8988T (cell line): Measurements from ENCODE around the gene SLC10A7.
"Not testable (repeated sequence)": the region's sequence is repeated elsewhere in the genome, so short reads cannot be mapped to it uniquely, and the experiment has no call there.

Experiments used
- DNase-seq: peaks from one replicate; pipeline ENCODE4 v3.0.0; 2011

Gene SLC10A7

DNA sequence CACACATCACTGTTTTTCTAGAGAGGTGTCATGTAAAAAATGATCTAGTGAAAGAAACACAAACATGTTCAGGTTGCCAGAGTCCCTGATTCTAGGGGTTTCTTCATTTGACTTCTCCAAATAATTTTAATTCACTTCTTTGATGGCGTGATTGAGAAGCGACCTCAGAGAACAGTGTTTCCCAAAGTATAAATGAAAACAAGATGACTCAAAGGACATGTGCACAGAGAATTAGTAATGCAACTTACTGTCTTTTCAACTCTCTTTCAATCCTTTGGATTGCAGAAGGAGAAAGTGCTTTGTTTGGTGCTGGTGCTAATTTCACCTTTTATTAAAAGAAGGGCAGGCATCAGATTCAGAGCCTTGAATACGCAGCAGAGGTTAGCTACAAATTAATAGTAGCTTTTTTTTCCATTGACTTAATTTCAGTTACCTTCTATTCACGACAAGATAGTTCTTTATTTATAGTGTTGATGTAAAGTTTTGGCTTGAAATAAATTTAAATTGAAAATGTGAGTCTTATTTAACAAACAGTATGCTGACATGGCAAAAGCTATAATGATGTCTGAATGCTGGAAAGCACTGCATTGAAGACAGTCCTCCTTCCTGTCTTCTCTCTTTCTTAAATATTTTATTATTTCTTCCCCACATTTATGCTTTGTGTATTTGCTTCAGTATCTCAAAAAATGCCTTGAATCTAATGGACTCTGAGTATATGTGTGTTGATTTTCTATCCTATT, 85.1 kb downstream of the SLC10A7 start:
- DNase-seq, result no peak

DNA sequence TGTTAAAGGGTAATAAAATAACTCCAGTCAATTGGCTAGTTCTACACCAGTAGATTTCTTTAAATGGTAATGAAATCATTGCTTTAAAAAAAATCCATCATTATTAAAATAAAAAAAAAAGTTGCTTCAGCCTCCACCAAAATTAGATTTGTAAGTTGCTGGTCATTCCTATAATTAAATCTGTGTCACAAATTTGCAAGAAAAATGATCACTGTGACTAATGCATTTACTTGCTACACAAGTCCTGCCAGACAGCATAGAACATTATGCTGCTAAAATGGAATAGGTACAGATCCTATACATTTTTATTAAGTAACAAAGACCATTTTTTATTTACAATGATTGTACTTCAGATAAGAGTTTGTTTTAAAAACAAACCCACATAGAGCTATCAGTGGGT, 85.8 kb downstream of the SLC10A7 start:
- DNase-seq, result no peak

DNA sequence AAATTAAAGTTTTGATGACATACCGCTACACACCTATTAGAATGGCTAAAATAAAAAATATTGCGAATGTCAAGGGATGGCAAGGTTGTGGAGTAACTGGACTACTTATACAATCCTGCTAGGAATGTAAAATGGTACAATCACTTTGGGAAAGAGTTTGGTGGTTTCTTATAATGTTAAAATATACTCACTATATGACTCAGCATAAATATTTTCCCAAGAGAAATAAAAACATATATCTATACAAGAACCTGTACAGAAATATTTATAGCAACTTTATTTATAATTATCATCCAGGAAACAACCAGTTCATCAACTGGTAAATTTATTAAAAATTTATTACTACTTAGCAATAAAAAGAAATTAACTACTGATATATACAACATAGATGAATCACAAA, 89.7 kb downstream of the SLC10A7 start:
- DNase-seq, result no peak

DNA sequence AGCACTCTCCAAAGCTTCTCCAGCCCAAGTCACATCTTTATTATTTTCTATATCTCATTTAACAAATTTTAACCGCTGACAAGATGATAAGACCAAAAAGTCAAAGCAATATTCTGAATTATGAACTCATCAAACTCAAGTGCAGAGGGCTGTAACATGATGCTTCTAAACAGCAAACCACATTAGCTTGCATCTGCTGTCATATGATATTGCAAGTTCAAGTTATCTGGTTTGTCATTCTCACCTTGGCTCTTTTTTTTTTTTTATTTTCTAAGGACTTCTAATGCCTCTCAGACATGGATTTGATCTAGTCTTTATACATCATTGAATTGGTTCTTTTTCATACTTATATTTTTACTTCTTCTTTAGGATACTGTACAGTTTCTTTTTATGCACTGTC, 93.4 kb downstream of the SLC10A7 start:
- DNase-seq, result no peak

DNA sequence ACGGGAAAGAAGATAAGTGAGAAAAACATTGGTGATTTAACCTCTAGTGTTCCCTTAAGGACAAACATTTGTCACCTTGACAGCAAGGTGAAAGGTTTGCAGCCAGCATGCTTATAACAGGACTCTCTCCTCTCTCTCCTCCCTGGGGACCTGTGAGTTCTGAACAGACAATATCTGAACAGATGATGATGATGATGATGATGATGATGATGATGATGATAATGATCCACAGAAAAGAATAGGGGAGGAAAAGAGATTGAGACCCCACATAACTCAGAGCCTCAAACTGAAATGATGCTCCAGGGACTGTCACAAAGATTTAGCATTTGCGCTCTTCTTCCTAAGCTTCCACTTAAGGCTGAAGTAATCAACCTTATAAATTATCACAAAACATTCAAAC, 103.9 kb downstream of the SLC10A7 start:
- no peak for DNase-seq

DNA sequence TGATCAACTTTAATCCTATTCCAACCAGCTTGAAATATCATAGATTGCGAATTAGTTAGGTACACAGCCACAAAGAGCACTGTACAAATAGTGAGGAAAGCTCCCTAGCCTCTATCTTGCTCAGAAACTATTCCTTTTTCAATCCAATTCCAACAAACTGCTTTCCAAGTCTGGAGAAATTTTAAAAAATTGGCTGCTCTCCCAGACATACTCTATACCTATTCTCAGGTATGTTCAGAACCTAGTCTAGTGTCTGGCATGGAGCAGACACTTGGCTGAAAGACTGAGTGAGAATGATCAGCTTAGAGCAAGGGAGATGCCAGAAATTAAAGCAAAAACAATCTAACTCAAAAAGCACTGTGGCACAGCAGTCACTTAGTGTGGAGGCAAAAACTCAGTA, 105.9 kb downstream of the SLC10A7 start:
- DNase-seq, result no peak

DNA sequence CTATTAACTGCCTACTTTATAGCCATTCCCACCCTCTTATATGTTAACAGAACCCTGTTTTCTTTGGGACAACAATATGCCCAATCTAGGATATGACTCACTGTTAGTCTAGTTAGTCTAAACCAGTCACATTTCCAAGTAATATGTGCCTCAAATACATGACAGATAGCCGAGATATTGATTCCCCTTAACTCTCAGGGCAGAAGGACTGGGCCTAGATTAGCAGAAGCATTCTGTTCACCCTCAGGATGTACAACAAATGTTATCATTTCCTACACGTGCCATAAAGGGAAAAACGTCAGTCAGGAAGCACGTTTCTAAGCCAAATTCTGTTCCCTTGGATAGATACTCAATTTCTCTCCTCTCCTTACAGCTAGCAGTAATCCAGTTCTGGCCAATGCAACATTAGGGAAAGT, 114.1 kb downstream of the SLC10A7 start:
- DNase-seq, result no peak

DNA sequence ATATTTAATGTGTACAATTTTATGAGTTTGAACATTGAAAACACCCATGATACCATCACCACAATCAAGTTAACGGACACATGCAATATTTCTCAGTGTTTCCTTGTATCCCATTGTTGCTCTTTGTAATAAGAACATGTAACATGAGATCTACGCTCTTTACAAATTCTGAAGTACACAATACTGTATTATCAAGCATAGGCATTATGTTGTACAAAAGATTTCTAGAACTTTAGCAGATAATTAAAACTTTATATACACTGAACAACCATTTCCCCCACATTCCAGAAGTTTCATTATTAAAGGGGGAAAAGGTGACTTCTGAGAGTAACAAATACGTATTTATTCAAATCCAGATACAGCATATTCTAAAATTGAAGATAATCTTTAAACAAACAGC, 114.5 kb downstream of the SLC10A7 start:
- DNase-seq, result no peak

DNA sequence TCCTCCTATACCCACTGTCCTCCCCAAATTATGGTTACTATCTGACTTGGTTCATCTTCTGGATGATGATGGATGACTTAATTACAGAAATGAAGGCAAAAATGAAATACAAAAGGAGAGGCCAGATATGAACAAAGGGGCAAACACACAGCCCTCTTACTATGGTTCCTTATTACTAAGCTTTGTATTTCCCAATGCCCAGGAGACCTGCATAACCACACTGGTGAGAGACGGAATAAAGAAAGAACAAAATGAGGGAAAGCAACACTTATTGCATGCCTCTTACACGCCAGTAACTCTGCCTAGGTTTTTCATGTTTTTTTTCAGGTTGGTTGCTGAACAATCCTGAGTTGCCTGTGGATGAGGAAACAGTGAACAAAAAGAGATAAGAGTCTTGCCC, 120.5 kb downstream of the SLC10A7 start:
- no peak for DNase-seq

DNA sequence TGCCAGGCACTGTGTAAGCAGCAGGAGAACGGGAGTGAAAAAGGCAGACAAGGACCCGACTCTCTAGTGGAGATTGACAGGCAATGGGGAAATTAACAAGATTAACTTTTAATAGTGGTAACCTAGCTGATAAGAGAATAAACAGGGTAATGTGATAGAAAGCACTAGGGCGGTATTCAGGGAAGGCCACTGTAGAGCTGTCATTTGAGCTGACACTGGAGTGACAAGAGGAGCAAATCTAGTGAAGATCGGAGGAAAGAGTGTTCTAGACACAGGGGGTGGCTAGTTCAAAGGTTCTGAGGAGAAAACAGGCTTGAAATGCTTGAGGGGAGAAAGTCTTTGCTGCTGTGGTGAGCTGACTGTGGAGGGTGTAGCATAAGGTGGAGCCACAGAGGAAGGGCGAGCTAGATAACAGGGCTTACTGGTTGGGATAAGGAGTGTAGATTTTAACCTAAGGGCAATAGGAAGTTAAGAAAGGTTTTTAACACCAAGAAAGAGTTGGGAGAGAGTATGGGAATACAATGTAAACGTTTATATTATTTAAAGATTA, 122.8 kb downstream of the SLC10A7 start:
- no peak for DNase-seq

DNA sequence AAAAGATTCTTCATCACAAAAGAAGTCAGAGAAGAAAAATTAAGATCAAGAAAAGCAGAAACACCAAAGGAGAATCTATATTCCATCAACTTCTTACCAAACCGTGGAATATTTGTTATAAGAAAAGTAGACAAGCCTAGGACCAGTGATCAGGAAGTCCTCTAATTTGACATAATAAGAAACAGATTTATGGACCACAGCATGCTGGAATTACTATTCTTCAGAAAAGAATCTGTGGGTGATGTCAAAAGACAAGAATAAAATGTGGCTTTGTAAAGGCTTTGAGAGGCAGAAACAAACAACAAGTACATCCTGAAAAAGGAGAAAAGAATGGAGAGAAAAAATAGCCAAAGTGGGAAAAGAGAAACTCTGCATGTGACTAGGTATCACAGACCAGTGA, 123.3 kb downstream of the SLC10A7 start:
- no peak for DNase-seq

DNA sequence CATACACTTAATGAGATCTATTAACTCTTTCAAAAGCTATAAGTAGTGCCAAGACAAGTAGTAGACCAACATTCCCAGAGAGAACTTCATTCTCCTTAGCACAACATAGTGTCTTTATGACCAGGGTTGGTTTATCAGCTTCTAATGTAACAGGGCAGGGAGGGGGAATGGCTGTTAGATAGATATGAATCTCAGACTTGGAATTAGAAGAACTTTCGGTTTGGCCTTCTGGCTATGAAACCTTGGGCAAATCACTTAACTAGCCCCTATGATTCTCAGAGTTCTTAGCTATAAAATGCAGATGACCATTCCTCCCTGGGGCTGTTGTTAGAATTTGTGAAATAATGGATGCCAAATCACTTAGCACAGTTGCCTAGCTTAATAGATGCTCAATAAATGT, 132.2 kb downstream of the SLC10A7 start:
- DNase-seq, result no peak

DNA sequence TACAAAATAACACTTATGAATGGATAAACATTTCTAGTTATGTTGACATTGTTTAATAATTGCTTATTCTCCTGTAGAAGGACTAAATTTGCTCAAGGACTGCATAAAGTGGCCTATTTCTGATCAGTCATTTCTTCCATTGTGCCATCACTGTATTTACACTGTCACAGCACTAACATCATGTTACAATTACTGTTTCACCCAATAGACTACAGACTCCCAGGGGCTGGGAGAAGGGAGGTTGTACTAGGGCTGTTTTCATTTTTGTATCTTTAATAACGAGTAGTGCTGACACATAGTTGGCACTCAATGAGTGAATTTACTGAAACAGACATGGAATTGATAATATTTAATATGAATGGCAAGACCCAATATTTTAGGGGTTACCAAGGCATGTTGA, 139.5 kb downstream of the SLC10A7 start:
- DNase-seq, result no peak

DNA sequence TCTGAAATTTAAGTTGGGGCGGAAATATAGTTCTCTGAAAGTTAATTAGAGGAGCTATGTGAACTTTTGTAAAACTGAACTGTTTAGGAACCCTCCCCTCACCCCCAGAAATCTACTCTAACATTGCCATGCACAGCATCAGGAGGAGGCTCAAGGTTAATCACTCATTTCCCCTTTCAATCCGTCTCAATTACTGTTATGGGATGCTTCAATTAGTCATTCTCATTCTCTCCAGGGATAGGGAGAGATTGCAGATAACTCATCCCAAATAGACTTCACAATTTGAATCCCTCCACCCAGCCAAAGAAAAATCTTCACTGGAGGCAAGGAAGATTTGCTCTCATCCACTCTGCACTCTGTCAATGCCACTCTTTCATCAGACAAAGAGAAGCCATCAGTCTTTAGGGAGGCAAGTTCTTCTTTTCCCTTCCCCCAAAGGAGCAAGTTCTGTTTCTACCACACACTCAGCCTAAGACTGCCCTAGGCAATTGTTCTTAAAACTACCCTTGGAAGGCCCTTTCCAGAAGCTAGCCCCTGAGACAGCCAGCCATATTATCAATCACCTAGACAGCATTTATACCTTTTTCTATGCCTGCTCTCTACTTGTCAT, 140.4 kb downstream of the SLC10A7 start:
- DNase-seq, result no peak

DNA sequence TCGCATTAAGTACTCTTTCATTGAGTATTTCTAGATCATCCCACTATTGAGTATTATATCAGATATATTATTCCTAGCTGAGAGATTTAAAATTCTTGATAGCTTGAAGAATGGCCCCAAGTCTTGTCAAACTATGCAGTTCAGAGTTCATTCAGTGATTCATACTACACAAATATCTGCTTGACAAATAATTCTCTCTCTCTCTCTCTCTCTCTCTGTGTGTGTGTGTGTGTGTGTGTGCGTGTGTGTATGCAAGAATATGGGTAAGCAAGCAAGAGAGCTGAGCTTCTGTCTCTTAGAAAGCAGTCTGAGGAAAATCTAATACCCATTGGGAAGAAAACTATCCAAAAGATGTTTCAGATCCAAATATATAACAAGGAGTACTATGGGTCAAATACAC, 142.0 kb downstream of the SLC10A7 start:
- no peak for DNase-seq

DNA sequence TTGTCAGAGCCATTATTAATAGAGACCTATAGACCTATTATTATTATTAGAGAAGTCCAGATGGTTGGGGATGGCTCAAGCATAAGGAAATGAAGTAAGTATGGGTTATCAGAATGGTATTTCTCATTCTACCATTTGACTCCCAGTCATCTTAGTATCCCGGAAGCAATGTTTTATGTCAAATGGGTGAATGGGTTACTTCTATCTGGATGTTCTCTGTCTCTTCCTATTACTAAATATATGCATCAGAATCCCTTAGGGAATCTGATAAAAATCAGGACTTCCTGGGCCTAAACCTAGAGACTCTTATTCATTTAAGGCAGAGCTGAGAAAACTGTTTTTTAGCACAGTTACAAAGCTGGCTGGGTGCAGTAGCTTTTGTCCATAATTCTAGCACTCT, 149.9 kb downstream of the SLC10A7 start:
- no peak for DNase-seq

DNA sequence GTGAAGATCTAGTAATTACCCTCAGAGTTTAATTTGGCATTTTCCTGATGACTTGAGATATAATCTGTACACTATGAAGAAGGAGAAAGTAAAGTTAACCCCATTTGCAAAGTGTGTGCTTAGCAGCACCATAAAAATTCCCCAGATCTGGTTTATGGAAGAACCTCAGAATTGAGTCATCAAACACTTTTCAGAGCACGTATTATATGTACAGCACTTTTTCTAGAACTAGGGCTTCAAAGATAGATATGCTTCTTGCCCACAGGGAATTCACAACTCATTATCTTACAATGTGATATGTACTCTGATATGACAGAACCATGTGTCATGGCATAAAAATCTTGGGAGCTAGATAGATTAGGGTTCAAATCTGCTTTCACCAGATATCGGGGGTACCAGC, 150.9 kb downstream of the SLC10A7 start:
- DNase-seq, result no peak

DNA sequence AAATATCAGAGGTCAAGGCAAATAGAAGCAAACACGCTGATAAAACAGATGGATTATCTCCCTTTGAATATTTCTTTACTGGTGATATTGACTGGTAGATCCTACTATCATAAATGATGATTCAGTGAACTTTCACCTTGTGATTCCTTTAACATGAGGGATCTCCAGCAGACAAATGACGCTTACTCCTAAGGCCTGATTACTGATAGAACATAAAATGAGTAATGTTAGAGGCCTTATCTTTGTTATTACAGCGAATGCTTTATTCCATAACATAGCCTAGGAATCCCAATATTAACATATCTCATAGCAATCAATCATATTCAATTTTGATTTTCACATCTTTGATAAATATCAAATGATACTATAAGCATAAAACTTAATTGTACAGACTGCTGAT, 152.3 kb downstream of the SLC10A7 start:
- no peak for DNase-seq

DNA sequence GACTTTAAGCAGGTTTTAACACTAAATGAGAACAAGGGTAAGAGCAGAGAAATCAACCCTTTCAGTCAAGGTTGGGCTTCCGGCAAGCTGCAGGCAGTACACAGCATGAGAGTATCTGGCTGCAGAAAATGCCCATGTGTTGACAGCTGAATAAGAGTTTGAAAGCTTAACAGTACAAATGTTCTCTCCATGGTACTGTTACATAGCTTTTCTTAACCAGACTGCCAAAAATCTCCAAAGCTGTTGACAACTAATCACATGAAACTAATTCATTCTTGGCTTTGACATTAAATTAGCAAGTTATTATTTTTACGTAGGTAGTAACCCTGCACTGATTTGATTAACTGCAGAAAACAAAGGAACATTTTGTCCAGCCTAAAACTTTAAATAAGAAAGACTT, 153.5 kb downstream of the SLC10A7 start:
- no peak for DNase-seq

DNA sequence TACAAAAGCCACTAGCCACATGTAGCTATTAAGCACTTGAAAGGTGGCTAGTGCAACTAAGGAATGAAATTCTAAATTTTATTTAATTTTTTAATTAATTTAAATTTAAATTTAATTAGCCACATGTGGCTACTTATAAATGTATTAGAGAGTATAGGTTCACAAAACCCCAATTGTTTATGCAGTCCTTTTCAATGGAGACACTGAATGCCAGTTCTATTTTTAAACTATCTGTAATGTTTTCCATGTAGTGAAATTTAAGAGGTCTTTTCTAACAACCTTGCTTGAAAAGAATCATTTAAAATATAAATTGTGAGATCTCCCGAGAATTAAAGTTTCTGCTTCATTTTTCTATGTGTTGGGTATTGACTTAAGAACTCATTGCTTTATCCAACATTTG, 154.4 kb downstream of the SLC10A7 start:
- no peak for DNase-seq

DNA sequence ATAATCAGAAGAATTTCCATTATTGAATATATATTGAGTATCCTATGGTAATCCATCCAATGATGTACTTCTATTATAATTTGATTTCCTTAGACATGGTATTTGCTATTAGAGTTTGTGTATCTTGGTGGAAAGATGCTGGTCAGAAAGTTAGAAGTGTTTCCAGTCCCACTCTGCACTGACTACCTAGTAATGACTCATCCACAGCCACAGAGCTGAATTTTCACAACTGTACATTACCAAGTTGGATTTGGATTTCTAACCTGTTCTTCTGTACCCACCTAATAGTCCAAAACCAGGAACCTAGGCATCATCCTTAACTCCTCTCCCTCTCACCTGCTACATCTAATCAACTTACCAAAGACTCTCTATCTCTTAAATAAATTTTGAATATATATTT, 162.0 kb downstream of the SLC10A7 start:
- no peak for DNase-seq

DNA sequence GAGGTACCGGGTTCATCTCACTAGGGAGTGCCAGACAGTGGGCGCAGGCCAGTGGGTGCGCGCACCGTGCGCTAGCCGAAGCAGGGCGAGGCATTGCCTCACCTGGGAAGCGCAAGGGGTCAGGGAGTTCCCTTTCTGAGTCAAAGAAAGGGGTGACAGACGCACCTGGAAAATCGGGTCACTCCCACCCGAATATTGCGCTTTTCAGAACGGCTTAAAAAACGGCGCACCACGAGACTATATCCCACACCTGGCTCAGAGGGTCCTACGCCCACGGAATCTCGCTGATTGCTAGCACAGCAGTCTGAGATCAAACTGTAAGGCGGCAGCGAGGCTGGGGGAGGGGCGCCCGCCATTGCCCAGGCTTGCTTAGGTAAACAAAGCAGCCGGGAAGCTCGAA, 171.6 kb downstream of the SLC10A7 start:
- DNase-seq, result not testable (repeated sequence)

DNA sequence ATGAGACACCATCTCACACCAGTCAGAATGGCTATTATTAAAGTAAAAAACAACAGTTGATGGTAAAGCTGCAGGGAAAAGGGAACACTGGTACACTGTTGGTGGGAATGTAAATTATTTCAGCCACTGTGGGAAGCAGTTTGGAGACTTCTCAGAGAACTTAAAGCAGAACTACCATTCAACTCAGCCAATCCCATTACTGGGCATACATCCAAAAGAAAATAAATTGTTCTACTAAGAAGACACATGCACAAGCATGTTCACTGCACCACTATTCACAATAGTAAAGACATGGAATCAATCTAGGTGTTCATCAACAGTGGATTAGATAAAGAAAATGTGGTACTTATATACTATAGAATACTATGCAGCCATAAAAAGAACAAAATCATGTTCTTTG, 172.4 kb downstream of the SLC10A7 start:
- no peak for DNase-seq

DNA sequence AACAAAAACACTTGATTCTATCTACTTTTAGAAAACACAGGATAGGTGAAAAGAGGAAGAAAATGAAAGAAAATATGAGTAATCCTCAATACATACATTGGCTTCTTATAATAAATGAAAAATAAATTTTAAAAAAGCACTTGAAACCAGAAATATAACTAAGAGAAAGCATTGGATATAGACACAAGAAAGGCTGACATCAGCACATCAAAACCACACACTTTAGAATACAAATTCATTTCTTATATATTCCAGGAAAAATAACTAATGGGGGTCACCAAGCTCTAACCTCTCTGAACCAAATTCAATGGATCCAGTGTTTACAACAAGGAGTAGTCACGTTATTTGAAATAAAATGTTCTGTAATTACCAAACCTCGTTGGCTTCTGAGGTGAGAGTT, 173.9 kb downstream of the SLC10A7 start:
- DNase-seq, result no peak

DNA sequence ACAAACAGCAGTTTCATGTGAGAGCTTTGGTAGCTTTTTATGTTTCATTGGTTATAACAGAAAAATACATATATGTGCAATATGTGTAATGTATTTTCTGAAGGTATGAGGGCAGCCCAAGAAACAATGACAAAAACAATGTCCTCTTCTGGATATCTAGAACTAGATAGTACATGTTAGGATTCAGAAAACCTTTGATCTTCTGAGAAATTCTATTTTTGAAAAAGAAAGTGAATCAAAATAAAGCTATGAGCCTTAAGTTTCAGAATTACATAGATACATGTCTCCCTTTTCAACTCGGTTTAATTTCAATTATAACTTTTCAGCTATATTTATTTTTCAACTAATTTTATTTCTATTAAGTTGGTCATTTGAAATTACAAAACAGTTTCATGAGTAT, 175.5 kb downstream of the SLC10A7 start:
- no peak for DNase-seq
